NCI-H1694 treated with DMSO at 0.1 percent for 48 hours (cell line): Measurements from ENCODE around the gene NRCAM.

Experiments used
- DNase-seq: peaks from one replicate; lab custom pipeline; 2025; lab: John Stamatoyannopoulos, UW

NRCAM gene

DNA sequence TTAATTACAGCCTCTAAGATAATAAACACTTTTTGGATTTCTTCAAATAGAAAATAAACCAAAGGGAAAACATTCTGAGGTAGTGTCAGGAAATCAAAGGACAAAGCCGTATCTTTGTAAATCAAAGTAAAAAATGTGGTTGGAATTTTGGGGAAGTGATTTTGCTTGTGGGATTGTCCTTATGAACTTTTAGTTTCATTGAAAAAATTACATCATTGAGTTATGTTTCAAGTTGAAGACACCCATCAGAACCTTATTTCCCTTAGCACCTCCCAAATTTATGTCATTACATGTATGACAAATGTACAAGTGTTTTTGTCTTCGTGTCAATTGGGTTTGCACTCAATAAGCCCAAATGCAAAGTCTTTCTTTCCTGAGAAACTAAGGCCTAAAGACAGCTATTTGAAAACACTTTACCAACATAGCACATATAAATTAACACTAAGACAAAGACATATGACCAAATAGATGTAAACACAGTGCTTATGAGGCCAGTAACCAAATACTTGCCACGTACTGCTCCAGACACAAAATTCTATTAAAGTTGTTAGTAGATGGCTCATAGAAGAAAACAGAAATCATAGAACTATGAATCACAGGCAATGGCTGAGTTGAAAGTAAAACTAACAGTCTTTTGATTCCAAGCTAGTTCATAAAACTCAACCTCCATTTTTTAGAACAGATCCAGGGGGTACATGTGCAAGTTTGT lies 299.2 kb downstream of the NRCAM start:
- DNase-seq: no peak

DNA sequence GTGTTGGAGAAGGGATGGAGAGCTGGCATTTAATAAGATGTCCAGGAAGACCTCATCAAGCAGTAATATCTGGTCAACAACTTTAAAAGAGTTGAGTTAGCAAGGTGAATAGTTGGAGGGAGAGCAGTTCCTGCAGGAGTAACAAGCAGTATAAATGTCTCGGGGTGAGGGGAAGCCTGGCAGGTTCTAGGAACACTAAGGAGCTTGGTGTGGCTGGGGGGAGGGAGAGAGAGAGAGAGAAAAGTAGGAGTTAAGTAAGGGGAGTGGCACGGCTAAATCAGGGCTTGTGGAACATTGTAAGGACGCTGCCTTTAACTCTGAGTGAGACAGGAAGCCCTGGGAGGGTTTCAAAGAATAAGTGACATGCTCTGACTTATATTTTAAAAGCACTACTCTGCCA lies 304.0 kb downstream of the NRCAM start:
- DNase-seq: no peak

DNA sequence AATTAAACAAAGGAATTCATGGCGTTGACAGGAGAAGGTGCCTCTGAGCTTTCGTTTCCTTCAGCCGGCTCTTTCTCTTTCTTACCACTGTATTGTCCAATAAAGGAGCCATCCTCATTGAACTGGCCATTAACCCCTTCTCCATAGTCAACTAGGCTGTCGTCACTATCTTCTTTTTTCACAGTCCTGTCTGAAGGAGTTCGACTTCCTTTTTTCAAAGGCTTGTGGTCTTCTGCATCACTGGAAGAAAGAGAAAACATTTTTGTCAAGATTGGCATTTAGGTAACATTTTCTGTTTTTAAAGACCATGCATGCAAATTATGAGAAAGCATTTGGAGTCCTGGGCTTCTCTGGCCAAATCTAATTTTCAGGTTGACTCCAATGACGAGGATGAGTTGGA lies 306.3 kb downstream of the NRCAM start:
- DNase-seq: no peak

GRCh38 chr7:108149119-108149518 lies 307.1 kb downstream of the NRCAM start:
- no peak for DNase-seq

- peak; percentile 48 for DNase-seq
Observed at GRCh38 chr7:108147031-108147563, 309.1 kb downstream of the NRCAM start.

GRCh38 chr7:108146070-108146842 lies 310.0 kb downstream of the NRCAM start:
- peak; percentile 76 for DNase-seq

GRCh38 chr7:108145401-108145800 lies 310.8 kb downstream of the NRCAM start:
- no peak for DNase-seq

- DNase-seq: no peak
Observed at GRCh38 chr7:108144931-108145330, 311.3 kb downstream of the NRCAM start.

GRCh38 chr7:108143658-108144420 lies 312.4 kb downstream of the NRCAM start:
- DNase-seq: no peak

- DNase-seq: no peak
Observed at GRCh38 chr7:108142675-108143259, 313.5 kb downstream of the NRCAM start.

DNA sequence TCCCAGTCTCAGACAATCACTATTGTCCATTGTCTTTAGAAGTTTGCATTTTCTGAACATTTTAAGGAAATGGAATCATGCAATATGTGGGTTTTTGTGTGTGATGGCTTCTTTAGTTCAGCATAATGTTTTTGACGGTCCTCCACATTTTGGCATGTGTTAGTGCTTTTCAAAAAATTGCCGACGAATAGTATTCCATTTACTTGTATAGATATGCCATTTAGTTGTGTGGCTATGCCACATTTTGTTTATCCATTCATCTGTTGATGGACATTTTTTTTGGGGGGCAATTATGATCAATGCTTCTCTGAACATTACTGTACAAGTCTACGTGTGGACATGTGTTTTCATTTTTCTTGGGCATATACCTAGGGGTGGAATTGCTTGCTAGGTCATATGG lies 314.1 kb downstream of the NRCAM start:
- no peak for DNase-seq

- DNase-seq: no peak
Observed at GRCh38 chr7:108140671-108141070, 315.6 kb downstream of the NRCAM start.

DNA sequence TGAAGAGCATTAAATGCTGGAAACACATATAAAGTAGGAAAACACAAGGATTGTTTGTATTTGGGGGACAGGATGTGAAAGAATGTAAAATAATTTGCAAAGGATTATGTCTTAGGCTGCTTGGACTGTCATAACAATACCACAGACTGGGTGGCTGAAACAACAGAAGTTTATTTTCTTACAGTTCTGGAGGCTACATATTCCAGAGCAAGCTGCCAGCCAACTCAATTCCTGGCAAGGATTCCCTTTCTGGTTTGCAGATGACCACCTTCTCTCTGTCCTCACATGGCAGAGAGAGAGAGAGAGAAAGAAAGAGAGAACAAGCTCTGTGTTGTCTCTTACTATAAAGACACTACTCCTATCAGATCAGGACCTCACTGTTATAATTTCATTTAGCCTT lies 317.3 kb downstream of the NRCAM start:
- no peak for DNase-seq

GRCh38 chr7:108137993-108138392 lies 318.2 kb downstream of the NRCAM start:
- no peak for DNase-seq

GRCh38 chr7:108137040-108137439 lies 319.2 kb downstream of the NRCAM start:
- no peak for DNase-seq

GRCh38 chr7:108136191-108136688 lies 320.0 kb downstream of the NRCAM start:
- no peak for DNase-seq

- no peak for DNase-seq
Observed at GRCh38 chr7:108135446-108136190, 320.6 kb downstream of the NRCAM start.

DNA sequence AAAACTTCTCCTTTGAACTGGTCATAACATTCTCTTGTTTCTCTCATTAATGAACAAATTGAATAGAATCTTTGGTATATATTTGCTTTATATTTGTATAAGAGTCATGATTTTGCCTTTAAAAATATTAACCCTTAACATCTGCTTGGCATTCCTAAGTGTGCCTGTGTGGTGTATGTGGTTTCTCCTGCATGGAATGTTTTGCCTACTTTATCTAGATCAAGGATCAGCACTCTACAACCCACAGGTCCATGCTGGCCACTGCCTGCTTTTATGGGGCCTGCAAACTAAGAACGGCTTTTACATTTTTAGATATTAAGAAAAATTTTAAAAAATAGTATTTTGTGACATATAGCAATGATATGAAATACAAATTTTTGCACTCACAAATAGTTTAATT lies 321.8 kb downstream of the NRCAM start:
- no peak for DNase-seq

- no peak for DNase-seq
Observed at GRCh38 chr7:108132551-108133265, 323.5 kb downstream of the NRCAM start.

- no peak for DNase-seq
Observed at GRCh38 chr7:108130261-108130660, 326.0 kb downstream of the NRCAM start, which contains the start of gene LAMB4. TSS of gene LAMB4 (minus strand) at chr7:108130361. CDS start at chr7:108123164, 7,197 bp downstream.
